C1 segment of cervical spinal cord (tissue), 14 donors: Measurements from ENCODE around the gene USP3.
"Not testable (repeated sequence)": the region's sequence is repeated elsewhere in the genome, so short reads cannot be mapped to it uniquely, and the experiment has no call there.

ENCODE experiments used
- DNase-seq, 14 donors: peaks; one replicate each; lab custom pipeline; 2025; lab: John Stamatoyannopoulos, UW

USP3 gene

GRCh38 chr15:63475707-63476106 lies 28.7 kb upstream of the USP3 start:
- DNase-seq, result no peak

- no peak for DNase-seq
Measured at GRCh38 chr15:63476229-63476632, 28.2 kb upstream of the USP3 start.

- DNase-seq, result no peak
Measured at GRCh38 chr15:63478243-63478642, 26.1 kb upstream of the USP3 start.

- DNase-seq, result no peak
Measured at GRCh38 chr15:63480441-63480821, 24.0 kb upstream of the USP3 start.

GRCh38 chr15:63481105-63481810 lies 23.1 kb upstream of the USP3 start:
- no peak for DNase-seq

- no peak for DNase-seq
Measured at GRCh38 chr15:63482874-63483323, 21.5 kb upstream of the USP3 start.

GRCh38 chr15:63483521-63484371 lies 20.6 kb upstream of the USP3 start:
- DNase-seq, result no peak

- DNase-seq, result no peak
Measured at GRCh38 chr15:63484433-63485186, 19.8 kb upstream of the USP3 start.

GRCh38 chr15:63487076-63487757 lies 17.2 kb upstream of the USP3 start:
- peak in 13 of 14 donors; percentile 13 to 83 (median 61) for DNase-seq

GRCh38 chr15:63487758-63488397 lies 16.5 kb upstream of the USP3 start:
- DNase-seq, result not testable (repeated sequence)

- no peak for DNase-seq
Measured at GRCh38 chr15:63488398-63488960, 15.9 kb upstream of the USP3 start.

- no peak for DNase-seq
Measured at GRCh38 chr15:63489352-63489751, 15.0 kb upstream of the USP3 start.

GRCh38 chr15:63490345-63491034 lies 13.9 kb upstream of the USP3 start:
- no peak for DNase-seq

GRCh38 chr15:63491116-63491827 lies 13.1 kb upstream of the USP3 start:
- DNase-seq, result no peak

- no peak for DNase-seq
Measured at GRCh38 chr15:63491979-63492378, 12.4 kb upstream of the USP3 start.

GRCh38 chr15:63492541-63493077 lies 11.8 kb upstream of the USP3 start:
- DNase-seq, result no peak

GRCh38 chr15:63493436-63493835 lies 11.0 kb upstream of the USP3 start:
- DNase-seq, result no peak

GRCh38 chr15:63494408-63494807 lies 10.0 kb upstream of the USP3 start:
- no peak for DNase-seq

- no peak for DNase-seq
Measured at GRCh38 chr15:63495343-63495742, 9.1 kb upstream of the USP3 start.
